Stimulated activated CD4-positive, alpha-beta T cell treated with anti-CD3 and anti-CD28 coated beads, Interleukin-2, amount 100 ng/mL, for 4 hours (primary cell): ENCODE measurements around the gene NME3.
A peak's percentile ranks its signal among the peaks of the same experiment; 100 is the strongest.

ENCODE experiments used
- DNase-seq: peaks from one replicate; pipeline ENCODE4 v3.0.0-alpha.2; 2020; ENCODE audit warnings: low read depth

The NME3 gene

GRCh38 chr16:1780677-1781072 lies 9.3 kb upstream of the NME3 start:
- no peak for DNase-seq

- DNase-seq: no peak
Measured at GRCh38 chr16:1779741-1780676, 8.7 kb upstream of the NME3 start.

GRCh38 chr16:1779234-1779701 lies 7.9 kb upstream of the NME3 start:
- no peak for DNase-seq

GRCh38 chr16:1778200-1779179 lies 7.1 kb upstream of the NME3 start:
- DNase-seq: no peak

- no peak for DNase-seq
Measured at GRCh38 chr16:1777375-1778199, 6.2 kb upstream of the NME3 start.

- no peak for DNase-seq
Measured at GRCh38 chr16:1776991-1777374, 5.6 kb upstream of the NME3 start.

GRCh38 chr16:1776672-1776955 lies 5.3 kb upstream of the NME3 start:
- DNase-seq: no peak

- DNase-seq: no peak
Measured at GRCh38 chr16:1775846-1776671, 4.7 kb upstream of the NME3 start.

- no peak for DNase-seq
Measured at GRCh38 chr16:1775006-1775845, 3.9 kb upstream of the NME3 start.

- no peak for DNase-seq
Measured at GRCh38 chr16:1774448-1774780, 3.1 kb upstream of the NME3 start.

GRCh38 chr16:1773703-1774447 lies 2.5 kb upstream of the NME3 start:
- no peak for DNase-seq

- peak; percentile 64 for DNase-seq
Measured at GRCh38 chr16:1772908-1773702, 1.8 kb upstream of the NME3 start, which contains the start of gene MRPS34. TSS of gene MRPS34 (minus strand) at chr16:1773134. CDS start at chr16:1773119, 15 bp downstream.

- no peak for DNase-seq
Measured at GRCh38 chr16:1772362-1772907, 1.1 kb upstream of the NME3 start, which contains the start of gene EME2. TSS of gene EME2 (plus strand) at chr16:1772810. CDS start at chr16:1773228, 418 bp downstream.

- DNase-seq: no peak
Measured at GRCh38 chr16:1771864-1772361, 570 bp upstream of the NME3 start.

GRCh38 chr16:1770328-1771187 lies 785 bp downstream of the NME3 start:
- no peak for DNase-seq

- no peak for DNase-seq
Measured at GRCh38 chr16:1769402-1770300, 1.7 kb downstream of the NME3 start.
